ENCODE measurements around the gene ISYNA1. TPM values are rescaled to one million over a fixed set of nuclear protein-coding genes. Genes with fewer than 3 reads are reported as not detected.

ISYNA1 gene
- total and polyA plus RNA-seq, 2 of the 13 experiments (the other 11 are each of a cell fraction or from before 2014, with no cell fraction given) = 29.6 to 48.5 TPM

GRCh38 chr19:18388100-18388959 is 49.6 kb downstream of the ISYNA1 start (continued):
- TF ChIP-seq CEBPG (CRISPR knock-in tag; IDR thresholded peaks at IDR 0.05) = no peak; the same call in 1 of the 2 replicates
- TF ChIP-seq HNF4G (IDR thresholded peaks at IDR 0.05; ENCODE audit: borderline replicate concordance, low read depth, low read length) = peak; percentile 37; the same call in 1 of the 2 replicates
- peak; percentile 58; the same call in 1 of the 2 replicates for TF ChIP-seq HNF4G (CRISPR knock-in tag; IDR thresholded peaks at IDR 0.05; ENCODE audit: borderline replicate concordance, low read depth)
- TF ChIP-seq EED (CRISPR knock-in tag; IDR thresholded peaks at IDR 0.05) = peak; percentile 84
- no peak for TF ChIP-seq TBP (CRISPR knock-in tag; IDR thresholded peaks at IDR 0.05)
- TF ChIP-seq ZKSCAN1 (IDR thresholded peaks at IDR 0.05; ENCODE audit: low read length) = no peak
- TF ChIP-seq ASH2L (IDR thresholded peaks at IDR 0.05; ENCODE audit: insufficient read length, low read depth, low read length) = peak; percentile 76
- 0 out of 2 replicates have a peak, but pooled peaks have one; percentile 30 for TF ChIP-seq FOXM1 (CRISPR knock-in tag; IDR thresholded peaks at IDR 0.05)
- no peak for TF ChIP-seq ZSCAN9 (CRISPR knock-in tag; IDR thresholded peaks at IDR 0.05; ENCODE audit: borderline replicate concordance)
- peak; percentile 83; the same call in 1 of the 2 replicates for TF ChIP-seq ZNF510 (CRISPR knock-in tag; IDR thresholded peaks at IDR 0.05; ENCODE audit: low read depth)
- TF ChIP-seq ZNF350 (CRISPR knock-in tag; IDR thresholded peaks at IDR 0.05; ENCODE audit: borderline replicate concordance, low read depth) = peak; percentile 58; the same call in 1 of the 2 replicates
- peak; percentile 67; the same call in 1 of the 2 replicates for TF ChIP-seq ESRRA (CRISPR knock-in tag; IDR thresholded peaks at IDR 0.05; ENCODE audit: low read depth)
- TF ChIP-seq ZNF501 (CRISPR knock-in tag; IDR thresholded peaks at IDR 0.05) = peak; percentile 85; the same call in 1 of the 2 replicates
- TF ChIP-seq CSRNP2 (CRISPR knock-in tag; conservative IDR thresholded peaks at IDR 0.05; ENCODE audit: low read depth) = no peak
- no peak; the same call in 1 of the 2 replicates for TF ChIP-seq SP2 (CRISPR knock-in tag; IDR thresholded peaks at IDR 0.05)
- TF ChIP-seq MXD4 (CRISPR knock-in tag; IDR thresholded peaks at IDR 0.05) = peak; percentile 43; the same call in 1 of the 2 replicates
- peak; percentile 53; the same call in 1 of the 2 replicates for TF ChIP-seq GPN1 (CRISPR knock-in tag; IDR thresholded peaks at IDR 0.05; ENCODE audit: borderline replicate concordance)
- no peak for TF ChIP-seq NPAS2 (CRISPR knock-in tag; IDR thresholded peaks at IDR 0.05; ENCODE audit: borderline replicate concordance)
- no peak for TF ChIP-seq ZNF256 (CRISPR knock-in tag; conservative IDR thresholded peaks at IDR 0.05)
- TF ChIP-seq, protein P1, sequence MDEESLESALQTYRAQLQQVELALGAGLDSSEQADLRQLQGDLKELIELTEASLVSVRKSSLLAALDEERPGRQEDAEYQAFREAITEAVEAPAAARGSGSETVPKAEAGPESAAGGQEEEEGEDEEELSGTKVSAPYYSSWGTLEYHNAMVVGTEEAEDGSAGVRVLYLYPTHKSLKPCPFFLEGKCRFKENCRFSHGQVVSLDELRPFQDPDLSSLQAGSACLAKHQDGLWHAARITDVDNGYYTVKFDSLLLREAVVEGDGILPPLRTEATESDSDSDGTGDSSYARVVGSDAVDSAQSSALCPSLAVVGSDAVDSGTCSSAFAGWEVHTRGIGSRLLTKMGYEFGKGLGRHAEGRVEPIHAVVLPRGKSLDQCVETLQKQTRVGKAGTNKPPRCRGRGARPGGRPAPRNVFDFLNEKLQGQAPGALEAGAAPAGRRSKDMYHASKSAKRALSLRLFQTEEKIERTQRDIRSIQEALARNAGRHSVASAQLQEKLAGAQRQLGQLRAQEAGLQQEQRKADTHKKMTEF (CRISPR knock-in tag; IDR thresholded peaks at IDR 0.05) = peak; percentile 95
- peak; percentile 93 for TF ChIP-seq ARNT2 (CRISPR knock-in tag; IDR thresholded peaks at IDR 0.05; ENCODE audit: low read depth)
- TF ChIP-seq MIER3 (CRISPR knock-in tag; IDR thresholded peaks at IDR 0.05; ENCODE audit: borderline replicate concordance) = no peak
- TF ChIP-seq ZBTB33 (CRISPR knock-in tag; IDR thresholded peaks at IDR 0.05) = peak; percentile 90
- TF ChIP-seq NBN (conservative IDR thresholded peaks at IDR 0.05) = no peak
- TF ChIP-seq ZNF136 (CRISPR knock-in tag; IDR thresholded peaks at IDR 0.05; ENCODE audit: low read depth) = 0 out of 2 replicates have a peak, but pooled peaks have one; percentile 36
- peak; percentile 79 for TF ChIP-seq SAFB2 (CRISPR knock-in tag; IDR thresholded peaks at IDR 0.05; ENCODE audit: borderline replicate concordance, low read depth)
